ENCODE data around the gene RBM19.

The RBM19 gene

DNA sequence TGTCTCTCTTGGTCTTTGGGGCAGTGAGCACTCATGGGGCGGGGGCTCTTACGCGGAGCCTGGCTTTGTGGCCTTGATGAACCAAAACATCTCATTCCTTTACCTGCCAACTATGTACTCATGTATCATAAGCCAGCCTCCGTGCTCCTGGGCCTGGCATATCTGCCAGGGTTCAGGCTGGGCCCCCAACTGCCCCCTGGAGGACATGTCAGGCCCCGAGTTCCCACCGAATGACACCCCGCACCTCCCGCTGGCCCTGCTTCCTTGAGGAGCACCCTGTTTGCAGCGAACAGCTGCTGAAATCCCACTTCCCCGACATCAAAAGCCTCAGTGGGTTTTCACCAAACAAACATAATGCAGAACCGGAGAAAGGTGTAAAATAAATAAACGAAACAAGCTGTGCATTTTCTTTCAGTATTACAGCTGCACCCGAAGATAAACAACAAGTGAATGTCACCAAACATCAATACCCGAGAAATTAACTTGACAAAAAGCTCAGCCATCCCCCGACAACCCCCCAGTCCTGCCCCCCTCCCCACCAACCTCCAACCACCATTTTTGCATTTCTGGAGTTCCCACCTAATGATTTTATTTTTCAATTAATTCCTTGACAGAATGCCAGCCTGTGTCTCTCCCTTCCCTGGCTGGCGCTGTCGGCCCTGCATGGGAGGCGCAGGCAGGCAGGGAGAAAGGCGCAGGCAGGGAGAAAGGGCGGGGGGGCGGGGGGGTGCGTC lies 139.2 kb downstream of the RBM19 start:
- Histone ChIP-seq H3F3A (ENCODE audit: control insufficient read depth, insufficient read depth) (no peaks in the 10 kb centered on the region), H3K4me3 (ENCODE audit: low read length) (no peak overlapping the region), H3K27me3 (ENCODE audit: control insufficient read depth, low read length) (no peaks in the 10 kb centered on the region), H3K9me2 (replicated peaks; ENCODE audit: control insufficient read depth, low read length) (no peaks in the 10 kb centered on the region), H3K27ac (ENCODE audit: low read depth, low read length) (no peak overlapping the region), H3K79me2 (ENCODE audit: control insufficient read depth, low read length) (no peaks in the 10 kb centered on the region), H3K4me1 (ENCODE audit: control insufficient read depth, low read length) (no peaks in the 10 kb centered on the region), H3K9me3 (ENCODE audit: control insufficient read depth, insufficient read depth, low read length) (no peaks in the 10 kb centered on the region), H4K20me1 (ENCODE audit: control insufficient read depth, insufficient read depth, low read depth, low read length) (no peaks in the 10 kb centered on the region), H3K36me3 (ENCODE audit: control insufficient read depth, low read length) (no peaks in the 10 kb centered on the region), H3K4me2 (ENCODE audit: low read length) (no peak overlapping the region)
- TF ChIP-seq EZH2phosphoT487 (IDR thresholded peaks at IDR 0.05; ENCODE audit: borderline replicate concordance, low read length): no peak

DNA sequence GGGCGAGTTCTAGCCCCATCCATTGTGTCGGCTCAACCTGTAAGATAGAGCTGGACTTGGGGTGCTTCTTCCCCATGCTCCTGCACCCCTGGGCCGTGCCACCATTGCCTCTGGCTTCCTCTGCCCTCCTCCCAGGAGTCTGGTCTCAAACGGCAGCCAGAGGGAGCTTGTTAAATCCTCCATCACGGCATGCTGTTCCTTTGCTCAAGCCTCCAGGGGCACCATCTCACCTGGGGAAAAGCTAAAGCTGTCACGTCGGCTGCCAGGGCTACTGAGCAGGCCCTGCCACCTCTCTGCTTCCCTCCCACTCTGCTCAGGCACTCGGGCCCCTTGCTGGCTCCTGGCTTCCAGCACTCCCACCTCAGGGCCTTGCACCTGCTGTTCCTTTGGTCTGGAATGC lies 140.4 kb downstream of the RBM19 start:
- H3K27ac ChIP-seq (ENCODE audit: low read depth, low read length): no peak overlapping the region
- no peaks in the 10 kb centered on the region for H3K27me3 ChIP-seq (ENCODE audit: control insufficient read depth, low read length)
- TF ChIP-seq, protein P1, sequence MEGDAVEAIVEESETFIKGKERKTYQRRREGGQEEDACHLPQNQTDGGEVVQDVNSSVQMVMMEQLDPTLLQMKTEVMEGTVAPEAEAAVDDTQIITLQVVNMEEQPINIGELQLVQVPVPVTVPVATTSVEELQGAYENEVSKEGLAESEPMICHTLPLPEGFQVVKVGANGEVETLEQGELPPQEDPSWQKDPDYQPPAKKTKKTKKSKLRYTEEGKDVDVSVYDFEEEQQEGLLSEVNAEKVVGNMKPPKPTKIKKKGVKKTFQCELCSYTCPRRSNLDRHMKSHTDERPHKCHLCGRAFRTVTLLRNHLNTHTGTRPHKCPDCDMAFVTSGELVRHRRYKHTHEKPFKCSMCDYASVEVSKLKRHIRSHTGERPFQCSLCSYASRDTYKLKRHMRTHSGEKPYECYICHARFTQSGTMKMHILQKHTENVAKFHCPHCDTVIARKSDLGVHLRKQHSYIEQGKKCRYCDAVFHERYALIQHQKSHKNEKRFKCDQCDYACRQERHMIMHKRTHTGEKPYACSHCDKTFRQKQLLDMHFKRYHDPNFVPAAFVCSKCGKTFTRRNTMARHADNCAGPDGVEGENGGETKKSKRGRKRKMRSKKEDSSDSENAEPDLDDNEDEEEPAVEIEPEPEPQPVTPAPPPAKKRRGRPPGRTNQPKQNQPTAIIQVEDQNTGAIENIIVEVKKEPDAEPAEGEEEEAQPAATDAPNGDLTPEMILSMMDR (IDR thresholded peaks at IDR 0.05; ENCODE audit: low read depth, low read length, poor library complexity, severe bottlenecking): no peak
- TF ChIP-seq EZH2phosphoT487 (IDR thresholded peaks at IDR 0.05; ENCODE audit: borderline replicate concordance, low read length): no peak
- H3F3A ChIP-seq (ENCODE audit: control insufficient read depth, insufficient read depth): no peaks in the 10 kb centered on the region
- H3K9me3 ChIP-seq (ENCODE audit: control insufficient read depth, insufficient read depth, low read length): no peaks in the 10 kb centered on the region
- no peak overlapping the region for H3K4me2 ChIP-seq (ENCODE audit: low read length)
- no peaks in the 10 kb centered on the region for H3K9me2 ChIP-seq (replicated peaks; ENCODE audit: control insufficient read depth, low read length)
- H3K79me2 ChIP-seq (ENCODE audit: control insufficient read depth, low read length): no peaks in the 10 kb centered on the region
- H3K36me3 ChIP-seq (ENCODE audit: control insufficient read depth, low read length): no peaks in the 10 kb centered on the region
- H3K4me1 ChIP-seq (ENCODE audit: control insufficient read depth, low read length): no peaks in the 10 kb centered on the region
- no peaks in the 10 kb centered on the region for H4K20me1 ChIP-seq (ENCODE audit: control insufficient read depth, insufficient read depth, low read depth, low read length)
- H3K4me3 ChIP-seq (ENCODE audit: low read length): no peak overlapping the region

DNA sequence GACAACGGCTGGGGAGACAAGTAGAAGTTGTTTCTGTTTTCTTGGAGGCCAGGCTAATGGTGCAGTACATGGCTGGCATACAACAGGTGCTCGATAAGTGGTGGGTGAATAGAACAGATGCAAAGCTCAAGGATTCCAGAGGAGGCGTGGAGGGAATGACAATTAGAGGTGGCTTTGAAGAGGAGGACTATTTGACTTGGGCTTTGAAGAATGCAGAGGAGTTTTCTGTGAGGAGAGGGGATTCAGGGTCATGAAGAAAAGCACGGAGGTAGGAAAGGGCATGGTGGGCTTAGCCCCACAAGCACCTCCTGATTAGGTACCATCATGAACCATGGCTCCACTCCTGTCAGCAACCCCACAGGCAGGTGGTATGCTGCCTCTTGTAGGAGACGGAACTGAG lies 142.3 kb downstream of the RBM19 start:
- TF ChIP-seq EZH2phosphoT487 (IDR thresholded peaks at IDR 0.05; ENCODE audit: borderline replicate concordance, low read length): no peak
- TF ChIP-seq, protein P1 (IDR thresholded peaks at IDR 0.05; ENCODE audit: low read depth, low read length, poor library complexity, severe bottlenecking): no peak
- Histone ChIP-seq H3K36me3 (ENCODE audit: control insufficient read depth, low read length) (no peaks in the 10 kb centered on the region), H3K27me3 (ENCODE audit: control insufficient read depth, low read length) (no peaks in the 10 kb centered on the region), H3K4me1 (ENCODE audit: control insufficient read depth, low read length) (no peaks in the 10 kb centered on the region), H3K4me2 (ENCODE audit: low read length) (no peak overlapping the region), H3K79me2 (ENCODE audit: control insufficient read depth, low read length) (no peaks in the 10 kb centered on the region), H3K9me3 (ENCODE audit: control insufficient read depth, insufficient read depth, low read length) (no peaks in the 10 kb centered on the region), H3K27ac (ENCODE audit: low read depth, low read length) (no peak overlapping the region), H3F3A (ENCODE audit: control insufficient read depth, insufficient read depth) (no peaks in the 10 kb centered on the region), H4K20me1 (ENCODE audit: control insufficient read depth, insufficient read depth, low read depth, low read length) (no peaks in the 10 kb centered on the region), H3K9me2 (replicated peaks; ENCODE audit: control insufficient read depth, low read length) (no peaks in the 10 kb centered on the region), H3K4me3 (ENCODE audit: low read length) (no peak overlapping the region)

DNA sequence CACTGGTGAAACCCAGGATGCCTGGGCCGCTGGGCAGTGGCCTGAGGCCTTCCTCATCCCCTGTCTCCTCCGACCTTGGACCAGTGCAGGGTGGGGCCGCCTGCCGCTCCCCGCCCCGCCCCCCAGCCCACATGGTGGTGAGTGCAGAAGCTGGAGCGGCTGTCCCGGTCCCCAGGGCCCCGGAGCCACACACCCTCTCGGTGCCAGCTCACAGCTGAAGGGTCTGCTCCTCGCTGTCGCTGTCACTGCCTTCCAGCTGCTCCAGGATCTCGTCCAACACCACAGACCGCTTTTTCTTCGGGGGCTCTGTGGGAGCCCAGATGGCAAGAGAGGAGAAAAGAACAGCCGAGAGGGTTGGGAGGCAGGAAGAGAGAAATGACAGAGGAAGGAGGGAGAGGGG lies 143.1 kb downstream of the RBM19 start:
- Histone ChIP-seq H3K4me2 (ENCODE audit: low read length) (no peak overlapping the region), H3K36me3 (ENCODE audit: control insufficient read depth, low read length) (no peaks in the 10 kb centered on the region), H3K27ac (ENCODE audit: low read depth, low read length) (no peak overlapping the region), H3K9me3 (ENCODE audit: control insufficient read depth, insufficient read depth, low read length) (no peaks in the 10 kb centered on the region), H3K4me3 (ENCODE audit: low read length) (no peak overlapping the region), H3F3A (ENCODE audit: control insufficient read depth, insufficient read depth) (no peaks in the 10 kb centered on the region), H3K79me2 (ENCODE audit: control insufficient read depth, low read length) (no peaks in the 10 kb centered on the region), H4K20me1 (ENCODE audit: control insufficient read depth, insufficient read depth, low read depth, low read length) (no peaks in the 10 kb centered on the region), H3K4me1 (ENCODE audit: control insufficient read depth, low read length) (no peaks in the 10 kb centered on the region), H3K27me3 (ENCODE audit: control insufficient read depth, low read length) (no peaks in the 10 kb centered on the region), H3K9me2 (replicated peaks; ENCODE audit: control insufficient read depth, low read length) (no peaks in the 10 kb centered on the region)
- TF ChIP-seq, protein P1 (IDR thresholded peaks at IDR 0.05; ENCODE audit: low read depth, low read length, poor library complexity, severe bottlenecking): no peak
- TF ChIP-seq EZH2phosphoT487 (IDR thresholded peaks at IDR 0.05; ENCODE audit: borderline replicate concordance, low read length): no peak
